MCF 10A (cell line): ENCODE results near the gene SH3RF2. TPM values are rescaled to one million over a fixed set of nuclear protein-coding genes. Genes with fewer than 3 reads are reported as not detected.
"Not testable (repeated sequence)": the region's sequence is repeated elsewhere in the genome, so short reads cannot be mapped to it uniquely, and the experiment has no call there.

Experiments used
- BruUV-seq: library from RNA; stranded (reverse); fragments of 400-500 nt; replicated peaks from 2 replicates; lab custom pipeline; 2021; lab: Mats Ljungman, UMichigan
- CTCF ChIA-PET: fragments of 300-600 bp; sonication (Branson Sonifier 250); formaldehyde crosslinking; extraction: SDS; loops from one replicate; lab custom pipeline; 2021; ENCODE audit warnings: antibody characterized with exemption, inconsistent platforms; lab: Yijun Ruan, JAX
- POLR2A ChIA-PET: fragments of 300-600, 350-650 bp; sonication (Branson Sonifier 250); formaldehyde crosslinking; extraction: SDS; loops from one replicate; lab custom pipeline; 2020; ENCODE audit warnings: antibody characterized with exemption, inconsistent platforms; lab: Yijun Ruan, JAX
- DNase-seq: peaks from one replicate; pipeline ENCODE4 v3.0.0-alpha.2; 2018; ENCODE audit not compliant: unreplicated experiment
- H3K27ac Mint-ChIP-seq: one replicate; pipeline ENCODE4 v1.8.0; 2022; ENCODE audit warnings: mild to moderate bottlenecking, low read depth, mixed read lengths; ENCODE audit not compliant: unreplicated experiment
- H3K27me3 Mint-ChIP-seq: one replicate; pipeline ENCODE4 v1.8.0; 2022; ENCODE audit warnings: mixed read lengths; ENCODE audit not compliant: insufficient read depth, unreplicated experiment
- H3K36me3 Mint-ChIP-seq: one replicate; pipeline ENCODE4 v1.8.0; 2022; ENCODE audit warnings: mild to moderate bottlenecking, moderate library complexity, mixed read lengths; ENCODE audit not compliant: insufficient read depth, unreplicated experiment
- H3K4me1 Mint-ChIP-seq: one replicate; pipeline ENCODE4 v1.8.0; 2022; ENCODE audit warnings: mixed read lengths; ENCODE audit not compliant: insufficient read depth, unreplicated experiment
- H3K4me3 Mint-ChIP-seq: one replicate; pipeline ENCODE4 v1.8.0; 2022; ENCODE audit warnings: mild to moderate bottlenecking, moderate library complexity, mixed read lengths; ENCODE audit not compliant: unreplicated experiment
- H3K9me3 Mint-ChIP-seq: one replicate; pipeline ENCODE4 v1.8.0; 2022; ENCODE audit warnings: mixed read lengths; ENCODE audit not compliant: unreplicated experiment
- intact Hi-C: fragments of 100-400 bp; cut with micrococcal nuclease; formaldehyde crosslinking; loops from 2 replicates; pipeline ENCODE4 v1.14.1; 2022
- total RNA-seq: library from RNA; stranded (reverse); gene quantifications from 2 replicates; pipeline ENCODE4 v1.2.3, GENCODE V29; 2022
- TF ChIP-seq, protein P1 (sequence below): fragments of 200-600 bp; IDR thresholded peaks from one replicate; pipeline ENCODE4 v1.8.0; 2022; ENCODE audit warnings: antibody characterized with exemption, mild to moderate bottlenecking; ENCODE audit not compliant: unreplicated experiment

The SH3RF2 gene
- total RNA-seq, 1 experiment from 2014 or later, result 29.6 TPM

DNA sequence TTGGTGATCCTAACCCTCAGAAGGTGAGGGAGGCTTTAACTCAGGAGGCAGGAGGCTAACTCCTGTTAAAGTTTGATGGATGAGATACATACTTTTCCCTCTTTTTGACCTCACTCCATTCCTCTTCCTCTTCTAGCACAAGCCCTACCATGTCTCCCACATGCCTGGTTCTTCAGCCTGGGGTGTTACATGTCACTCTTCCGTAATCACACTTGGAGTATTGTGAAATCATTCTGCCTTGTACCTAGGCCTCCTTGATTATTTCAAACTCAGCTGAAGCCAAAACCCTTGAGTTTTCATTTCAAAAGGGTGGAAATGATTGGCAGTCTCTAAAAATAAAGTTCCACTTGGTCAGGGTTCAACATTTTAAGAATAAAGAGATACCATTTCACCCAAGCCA lies 167.2 kb downstream of the SH3RF2 start:
- no TSS peak for BruUV-seq
- DNase-seq, result peak; percentile 56
- CTCF ChIA-PET, result interaction anchor here (0.7 to 1.9 kb wide), 3 partner anchors 8 to 425 kb away, joined by 3 to 5 read pairs (median 4); no protein-coding TSS in a partner anchor
- H3K27ac Mint-ChIP-seq, result no peak overlapping the region
- TF ChIP-seq, protein P1, sequence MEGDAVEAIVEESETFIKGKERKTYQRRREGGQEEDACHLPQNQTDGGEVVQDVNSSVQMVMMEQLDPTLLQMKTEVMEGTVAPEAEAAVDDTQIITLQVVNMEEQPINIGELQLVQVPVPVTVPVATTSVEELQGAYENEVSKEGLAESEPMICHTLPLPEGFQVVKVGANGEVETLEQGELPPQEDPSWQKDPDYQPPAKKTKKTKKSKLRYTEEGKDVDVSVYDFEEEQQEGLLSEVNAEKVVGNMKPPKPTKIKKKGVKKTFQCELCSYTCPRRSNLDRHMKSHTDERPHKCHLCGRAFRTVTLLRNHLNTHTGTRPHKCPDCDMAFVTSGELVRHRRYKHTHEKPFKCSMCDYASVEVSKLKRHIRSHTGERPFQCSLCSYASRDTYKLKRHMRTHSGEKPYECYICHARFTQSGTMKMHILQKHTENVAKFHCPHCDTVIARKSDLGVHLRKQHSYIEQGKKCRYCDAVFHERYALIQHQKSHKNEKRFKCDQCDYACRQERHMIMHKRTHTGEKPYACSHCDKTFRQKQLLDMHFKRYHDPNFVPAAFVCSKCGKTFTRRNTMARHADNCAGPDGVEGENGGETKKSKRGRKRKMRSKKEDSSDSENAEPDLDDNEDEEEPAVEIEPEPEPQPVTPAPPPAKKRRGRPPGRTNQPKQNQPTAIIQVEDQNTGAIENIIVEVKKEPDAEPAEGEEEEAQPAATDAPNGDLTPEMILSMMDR, result no peak
- H3K4me3 Mint-ChIP-seq, result no peak overlapping the region
- H3K9me3 Mint-ChIP-seq, result no peaks in the 10 kb centered on the region
- intact Hi-C loops, result no loop called here
- peaks cover 21% of the 10 kb centered on the region for H3K36me3 Mint-ChIP-seq
- H3K4me1 Mint-ChIP-seq, result peaks cover 6% of the 10 kb centered on the region
- no peaks in the 10 kb centered on the region for H3K27me3 Mint-ChIP-seq
- POLR2A ChIA-PET, result interaction anchor here (0.7 to 1.5 kb wide), 3 partner anchors 10 to 219 kb away, joined by 3 to 6 read pairs (median 3); no protein-coding TSS in a partner anchor

DNA sequence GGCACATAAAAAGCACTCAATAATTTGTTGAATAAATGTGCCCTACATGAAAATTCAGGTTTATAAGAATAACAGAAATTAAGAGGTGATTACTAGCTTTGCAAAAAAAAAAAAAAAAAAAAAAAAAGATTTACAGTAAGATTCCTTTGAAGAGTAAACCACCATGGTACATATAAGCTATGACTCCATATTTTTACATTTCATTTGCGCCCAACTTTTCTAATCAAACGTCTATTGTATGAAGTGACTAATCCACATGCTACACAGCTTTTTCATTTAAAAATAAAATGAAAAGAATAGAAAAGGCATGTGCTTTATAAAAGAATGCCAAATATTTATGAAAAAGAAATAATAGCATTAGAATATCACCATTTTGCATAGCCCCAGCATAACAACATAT lies 169.1 kb downstream of the SH3RF2 start, which contains the start of gene PLAC8L1:
Gene PLAC8L1, minus strand, starts transcription at position 101 of the 400 bp plus-strand sequence. CDS start 1,266 bp downstream, outside the sequence.
- H3K4me1 Mint-ChIP-seq, result peaks cover 6% of the 10 kb centered on the region
- BruUV-seq, result no TSS peak
- no peak within 1 kb of the TSS for H3K27ac Mint-ChIP-seq
- H3K4me3 Mint-ChIP-seq, result no peak within 1 kb of the TSS
- H3K36me3 Mint-ChIP-seq, result peaks cover 24% of the 10 kb centered on the region
- DNase-seq, result no peak
- no peaks in the 10 kb centered on the region for H3K9me3 Mint-ChIP-seq
- intact Hi-C loops, result no loop called here
- no peaks in the 10 kb centered on the region for H3K27me3 Mint-ChIP-seq
- POLR2A ChIA-PET, result no interaction called here
- TF ChIP-seq, protein P1, result no peak
- CTCF ChIA-PET, result interaction anchor here (0.7 to 1.9 kb wide), 3 partner anchors 10 to 360 kb away, joined by 3 to 5 read pairs (median 5); no protein-coding TSS in a partner anchor

DNA sequence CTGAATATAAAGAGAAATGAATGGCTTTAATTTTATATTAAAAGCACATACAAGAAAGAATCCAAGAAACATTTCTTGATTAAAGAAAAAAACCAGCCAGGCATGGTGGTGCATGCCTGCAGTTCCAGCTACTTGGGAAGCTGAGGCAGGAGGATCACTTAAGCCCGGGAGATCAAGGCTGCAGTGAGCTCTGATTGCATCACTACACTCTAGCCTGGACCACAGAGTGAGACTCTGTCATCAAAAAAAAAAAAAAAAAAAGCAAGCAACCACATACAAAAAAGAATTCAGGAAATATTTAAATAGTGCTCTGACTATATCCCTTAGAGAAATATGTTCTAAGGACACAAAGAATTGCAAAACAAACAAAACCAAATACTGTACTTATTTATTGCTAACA lies 171.5 kb downstream of the SH3RF2 start:
- Mint-ChIP-seq H3K4me1 (peaks cover 6% of the 10 kb centered on the region), H3K27me3 (no peaks in the 10 kb centered on the region), H3K9me3 (no peaks in the 10 kb centered on the region), H3K27ac (no peak overlapping the region), H3K36me3 (peaks cover 40% of the 10 kb centered on the region), H3K4me3 (no peak overlapping the region)
- CTCF ChIA-PET, result interaction anchor here (0.6 to 1.9 kb wide), 5 partner anchors 23 to 354 kb away, joined by 3 to 6 read pairs (median 3); partner anchors contain the start of gene TCERG1
- no peak for DNase-seq
- POLR2A ChIA-PET, result interaction anchor here (0.7 to 1.1 kb wide), 3 partner anchors 11 to 14 kb away, joined by 3 read pairs; no protein-coding TSS in a partner anchor
- BruUV-seq, result no TSS peak
- TF ChIP-seq, protein P1, result no peak
- intact Hi-C loops, result no loop called here

DNA sequence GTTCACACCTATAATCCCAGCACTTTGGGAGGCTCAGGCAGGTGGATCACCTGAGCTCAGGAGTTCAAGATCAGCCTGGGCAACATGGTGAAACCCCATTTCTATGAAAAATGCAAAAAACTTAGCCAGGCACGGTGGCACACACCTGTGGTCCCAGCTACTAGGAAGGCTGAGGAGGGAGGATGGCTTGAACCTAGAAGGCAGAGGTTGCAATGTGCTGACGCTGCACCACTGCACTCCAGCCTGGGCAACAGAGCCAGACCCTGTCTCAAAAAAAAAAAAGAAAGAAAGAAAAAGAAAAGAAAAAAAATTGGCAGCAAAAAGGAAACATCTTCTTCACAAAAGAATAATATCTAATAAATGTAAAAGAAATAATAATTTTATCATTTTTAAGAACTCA lies 172.5 kb downstream of the SH3RF2 start:
- H3K27me3 Mint-ChIP-seq, BruUV-seq, H3K27ac Mint-ChIP-seq, H3K9me3 Mint-ChIP-seq, intact Hi-C loops, DNase-seq, H3K4me3 Mint-ChIP-seq, H3K4me1 Mint-ChIP-seq: not testable (repeated sequence)
- POLR2A ChIA-PET, result interaction anchor here (0.8 to 1.1 kb wide), 2 partner anchors 10 to 15 kb away, joined by 3 read pairs; no protein-coding TSS in a partner anchor
- CTCF ChIA-PET, result interaction anchor here (0.7 to 1.9 kb wide), 2 partner anchors 22 to 176 kb away, joined by 3 to 6 read pairs; no protein-coding TSS in a partner anchor
- peaks cover 42% of the 10 kb centered on the region for H3K36me3 Mint-ChIP-seq
